K562 (cell line): Measurements from ENCODE around the gene RNASEH2A. TPM values are rescaled to one million over a fixed set of nuclear protein-coding genes. Genes with fewer than 3 reads are reported as not detected.
A peak's percentile ranks its signal among the peaks of the same experiment; 100 is the strongest.

Source experiments
- BCL6 ChIP-seq: fragments of 250-450 bp; sonication (Bioruptor Pico); IDR thresholded peaks from 2 replicates; pipeline ENCODE4 v1.4.0; 2020
- E2F3 ChIP-seq: fragments of 250-450 bp; sonication (Bioruptor Pico); IDR thresholded peaks from 2 replicates; pipeline ENCODE4 v1.4.0; 2020; ENCODE audit warnings: mild to moderate bottlenecking
- ELF4 ChIP-seq: fragments of 450-650 bp; formaldehyde crosslinking; IDR thresholded peaks from 2 replicates; pipeline ENCODE4 v1.4.0; 2022; ENCODE audit warnings: missing genetic modification characterization
- ESRRA ChIP-seq: fragments of 450-650 bp; IDR thresholded peaks from 2 replicates; pipeline ENCODE4 v1.6.1; 2014; ENCODE audit warnings: low read depth, mild to moderate bottlenecking, moderate library complexity, borderline replicate concordance
- GATAD2A ChIP-seq: fragments of 450-650 bp; IDR thresholded peaks from 2 replicates; pipeline ENCODE4 v1.6.1; 2017
- GTF2F1 ChIP-seq: IDR thresholded peaks from 2 replicates; pipeline ENCODE4 v1.6.1; 2011; ENCODE audit warnings: low read depth, low read length, improper control_type of control experiment
- MITF ChIP-seq: IDR thresholded peaks from 2 replicates; pipeline ENCODE4 v1.6.1; 2014; ENCODE audit warnings: antibody characterized with exemption
- NCOA1 ChIP-seq: fragments of 450-650 bp; IDR thresholded peaks from 2 replicates; pipeline ENCODE4 v1.6.1; 2016; ENCODE audit warnings: low read depth
- PATZ1 ChIP-seq: fragments of 250-450 bp; sonication (Bioruptor Pico); IDR thresholded peaks from 2 replicates; pipeline ENCODE4 v1.5.0; 2020; ENCODE audit warnings: mild to moderate bottlenecking, borderline replicate concordance
- PREB ChIP-seq: sonication (generic); formaldehyde crosslinking; IDR thresholded peaks from 2 replicates; pipeline ENCODE4 v1.8.1; 2023; ENCODE audit warnings: mild to moderate bottlenecking, missing genetic modification reagents
- SLC30A9 ChIP-seq: fragments of 250-450 bp; sonication (Bioruptor Pico); IDR thresholded peaks from 2 replicates; pipeline ENCODE4 v1.8.0; 2022; ENCODE audit warnings: mild to moderate bottlenecking, moderate library complexity
- TCF7L2 ChIP-seq: fragments of 150-350 bp; IDR thresholded peaks from 2 replicates; pipeline ENCODE4 v1.6.1; 2016; ENCODE audit warnings: low read depth, mild to moderate bottlenecking, low read length, moderate library complexity
- TEAD4 ChIP-seq, 2 experiments: sonication (generic) in 1 of 2; formaldehyde crosslinking in 1 of 2; IDR thresholded peaks; 2 replicates each; pipeline versions ENCODE4 v1.6.1 to v1.8.0; 2012 to 2022; ENCODE audit warnings: borderline replicate concordance in 1 of 2, inconsistent platforms in 1 of 2, low read length in 1 of 2, mild to moderate bottlenecking in 1 of 2, missing genetic modification reagents in 1 of 2
- U2AF1 ChIP-seq: fragments of 200-400 bp; formaldehyde crosslinking; optimal IDR thresholded peaks from 2 replicates; pipeline ENCODE3; 2017; ENCODE audit warnings: mild to moderate bottlenecking, low read depth, low read length, moderate library complexity
- XRCC5 ChIP-seq: fragments of 200-400 bp; formaldehyde crosslinking; IDR thresholded peaks from 2 replicates; pipeline ENCODE4 v1.6.1; 2017; ENCODE audit warnings: low read depth, mild to moderate bottlenecking, low read length
- ZBTB34 ChIP-seq: fragments of 250-450 bp; sonication (Bioruptor Pico); IDR thresholded peaks from 2 replicates; pipeline ENCODE4 v1.8.0; 2021; ENCODE audit warnings: mild to moderate bottlenecking, moderate library complexity
- ZBTB9 ChIP-seq: fragments of 450-650 bp; formaldehyde crosslinking; IDR thresholded peaks from 2 replicates; pipeline ENCODE4 v1.4.0; 2020; ENCODE audit warnings: mild to moderate bottlenecking, moderate library complexity
- ZEB2 ChIP-seq: fragments of 450-650 bp; IDR thresholded peaks from 2 replicates; pipeline ENCODE4 v1.6.1; 2016
- ZNF217 ChIP-seq: sonication (generic); formaldehyde crosslinking; IDR thresholded peaks from 2 replicates; pipeline ENCODE4 v1.8.0; 2022; ENCODE audit warnings: mild to moderate bottlenecking, missing genetic modification reagents
- ZNF311 ChIP-seq: fragments of 250-450 bp; sonication (Bioruptor Pico); IDR thresholded peaks from 2 replicates; pipeline ENCODE4 v1.4.0; 2020; ENCODE audit warnings: mild to moderate bottlenecking, moderate library complexity
- ZNF668 ChIP-seq: fragments of 250-450 bp; sonication (Bioruptor Pico); IDR thresholded peaks from 2 replicates; pipeline ENCODE4 v1.8.0; 2022; ENCODE audit warnings: mild to moderate bottlenecking, inconsistent platforms
- polyA plus RNA-seq, 8 experiments: library from polyadenylated mRNA; depleted of rRNA in 4 of 8; stranded (reverse) in 5 of 8; unstranded in 3 of 8; fragments of >200 nt; fragmentation: Nextera tagmentation in 2 of 8; fragmentation: Illumina TruSeq in 1 of 8; extraction: Ambion mirVana in 2 of 8; extraction: Trizol in 1 of 8; gene quantifications; 2 replicates each; pipeline versions ENCODE4 v1.2.1 to v1.2.3, GENCODE V29; 2011 to 2014; ENCODE audit warnings: inconsistent platforms in 1 of 8, missing spikeins in 1 of 8
- total RNA-seq, 7 experiments: library from RNA; depleted of rRNA in 6 of 7; stranded (reverse); fragments of >200 nt in 6 of 7; fragmentation: Illumina TruSeq in 2 of 7; extraction: Trizol in 2 of 7; gene quantifications; 2 replicates each; pipeline versions ENCODE4 v1.2.1 to v1.2.3, GENCODE V29; 2011 to 2021; ENCODE audit warnings: low replicate concordance in 1 of 7

RNASEH2A gene
- total and polyA plus RNA-seq, 9 of the 15 experiments (the other 6 are each of a cell fraction or from before 2014, with no cell fraction given) = 22.3 to 78.0 (median 61.7) TPM

GRCh38 chr19:12782424-12783290, 23.7 kb upstream of the RNASEH2A start (continued):
- TF ChIP-seq ZNF311 (no peak), ESRRA (peak; percentile 86), TEAD4 (IDR thresholded peaks at IDR 0.05; ENCODE audit: low read length) (peak; percentile 21), TEAD4 (CRISPR knock-in tag; IDR thresholded peaks at IDR 0.05; ENCODE audit: borderline replicate concordance) (no peak), TCF7L2 (no peak), NCOA1 (no peak), GATAD2A (peak; percentile 100), GTF2F1 (no peak), ZNF668 (CRISPR knock-in tag) (no peak), MITF (no peak), XRCC5 (peak; percentile 71; the same call in 1 of the 2 replicates), ZNF217 (CRISPR knock-in tag) (no peak), ELF4 (CRISPR knock-in tag) (no peak), PATZ1 (CRISPR knock-in tag) (peak; percentile 71; the same call in 1 of the 2 replicates), E2F3 (peak; percentile 71), ZBTB34 (CRISPR knock-in tag) (no peak), U2AF1 (no peak), ZEB2 (0 out of 2 replicates have a peak, but pooled peaks have one; percentile 63), BCL6 (CRISPR knock-in tag) (no peak), PREB (CRISPR knock-in tag) (no peak), ZBTB9 (CRISPR knock-in tag) (peak; percentile 88; the same call in 1 of the 2 replicates), SLC30A9 (CRISPR knock-in tag) (no peak)
